Sigmoid colon (tissue), 7 donors: Measurements from ENCODE around the gene MRPL28. TPM values are rescaled to one million over a fixed set of nuclear protein-coding genes. Genes with fewer than 3 reads are reported as not detected.

Source experiments
- DNase-seq: peaks from one replicate; pipeline ENCODE4 v3.0.0-alpha.2; 2019
- H3K27ac ChIP-seq, 4 donors: fragments of 200-600 bp; sonication (generic); one replicate each; pipeline ENCODE4 v1.5.1; 2016 to 2019; ENCODE audit warnings: mild to moderate bottlenecking in 1 of 4
- H3K27me3 ChIP-seq, 3 donors: fragments of 200-600 bp; sonication (generic); one replicate each; pipeline ENCODE4 v1.5.1; 2019; ENCODE audit warnings: mild to moderate bottlenecking in 1 of 3
- H3K36me3 ChIP-seq, 4 donors: fragments of 200-600 bp; sonication (generic); one replicate each; pipeline ENCODE4 v1.5.1; 2016 to 2019
- H3K4me1 ChIP-seq, 4 donors: fragments of 200-600 bp; sonication (generic); one replicate each; pipeline ENCODE4 v1.5.1; 2017 to 2019
- H3K4me3 ChIP-seq, 4 donors: fragments of 200-600 bp; sonication (generic); one replicate each; pipeline ENCODE4 v1.5.1; 2017 to 2019; ENCODE audit warnings: mild to moderate bottlenecking in 2 of 4, moderate library complexity in 1 of 4
- H3K9me3 ChIP-seq, 4 donors: fragments of 200-600 bp in 3 of 4; sonication (generic) in 3 of 4; one replicate each; pipeline versions ENCODE4 v1.5.1 to v1.6.1; 2013 to 2019
- CTCF ChIP-seq, 4 experiments: fragments of 450-650 bp in 3 of 4; fragments of 200-600 bp in 1 of 4; IDR thresholded peaks; one replicate each; pipeline ENCODE4 v1.5.1; 2016 to 2019; ENCODE audit warnings: antibody characterized with exemption in 4 of 4, mild to moderate bottlenecking in 3 of 4, moderate library complexity in 2 of 4
- EP300 ChIP-seq, 4 donors: sonication (generic); formaldehyde crosslinking; IDR thresholded peaks; one replicate each; pipeline ENCODE4 v1.6.1; 2017; ENCODE audit warnings: antibody characterized with exemption in 4 of 4
- POLR2A ChIP-seq, 2 donors: fragments of 450-650 bp; IDR thresholded peaks; one replicate each; pipeline ENCODE4 v1.6.1; 2016; ENCODE audit warnings: antibody characterized with exemption in 2 of 2, mild to moderate bottlenecking in 2 of 2, moderate library complexity in 2 of 2
- POLR2AphosphoS5 ChIP-seq, 4 donors: sonication (generic); formaldehyde crosslinking; IDR thresholded peaks; one replicate each; pipeline ENCODE4 v1.6.1; 2017; ENCODE audit warnings: antibody characterized with exemption in 4 of 4
- WGBS, 2 donors: extraction: QIAGEN DNeasy Blood & Tissue Kit; methylation state at CpG; one replicate each; pipeline ENCODE4 v1.1.7; 2013; 5-methylcytosine and 5-hydroxymethylcytosine counted together
- intact Hi-C: fragments of 100-400 bp; cut with DNase I; formaldehyde crosslinking; loops from one replicate; pipeline ENCODE4 v1.15.1; 2023
- polyA plus RNA-seq, 3 donors: library from polyadenylated mRNA; stranded (reverse); fragments of 200-250 nt; gene quantifications; one replicate each; pipeline ENCODE4 v1.2.3, GENCODE V29; 2013
- total RNA-seq, 4 donors: library from RNA; depleted of rRNA; stranded (reverse); fragments of >200 nt; gene quantifications; one replicate each; pipeline ENCODE4 v1.1.0, GENCODE V29; 2016
- donor health status: healthy with polysubstance abuse.
- donor health status: Bipolar disorder and iron deficiency.
- donor health status: healthy.

MRPL28 gene
- total and polyA plus RNA-seq, 7 donors, result 49.6 to 95.9 (median 74.5) TPM

GRCh38 chr16:353404-354290 lies 16.7 kb downstream of the MRPL28 start:
- intact Hi-C loops, result loop anchor here (1.0 to 2.0 kb wide), 3 partner anchors 47 to 119 kb away; partner anchors contain the start of genes DECR2 and FAM234A
- no peaks in the 10 kb centered on the region for H3K9me3 ChIP-seq
- H3K27me3 ChIP-seq, result no peaks in the 10 kb centered on the region
- H3K4me1 ChIP-seq, result peaks cover 0 to 17% (median 13%) of the 10 kb centered on the region in 4 donors
- H3K4me3 ChIP-seq, result peak overlapping the region; percentile 21 to 86 (median 81)
- peaks cover 0 to 5% (median 0%) of the 10 kb centered on the region in 4 donors for H3K36me3 ChIP-seq
- TF ChIP-seq POLR2A (IDR thresholded peaks at IDR 0.05), result no peak
- TF ChIP-seq POLR2AphosphoS5 (IDR thresholded peaks at IDR 0.05), result no peak
- TF ChIP-seq EP300 (IDR thresholded peaks at IDR 0.05), result no peak
- no peak for TF ChIP-seq CTCF (IDR thresholded peaks at IDR 0.05)
- WGBS, 2 donors, result 57 to 72% methylated on average over 25 of the region's 25 CpGs
- DNase-seq, result peak; percentile 71
- peak overlapping the region; percentile 73 to 84 (median 79) for H3K27ac ChIP-seq

GRCh38 chr16:352547-353403 lies 17.6 kb downstream of the MRPL28 start, which contains the start of gene AXIN1:
AXIN1 (minus strand) TSS chr16:352723; CDS start chr16:347025, 5,698 bp downstream.
- DNase-seq, result peak; percentile 100
- Histone ChIP-seq H3K27ac (peak within 1 kb of the TSS; percentile 73 to 84 (median 79)), H3K27me3 (no peaks in the 10 kb centered on the region), H3K36me3 (peaks cover 0 to 5% (median 0%) of the 10 kb centered on the region in 4 donors), H3K9me3 (no peaks in the 10 kb centered on the region), H3K4me1 (peaks cover 0 to 17% (median 13%) of the 10 kb centered on the region in 4 donors), H3K4me3 (peak within 1 kb of the TSS; percentile 47 to 86 (median 81))
- TF ChIP-seq POLR2AphosphoS5 (IDR thresholded peaks at IDR 0.05), result peak in 3 of 4 donors; percentile 47 to 70 (median 64)
- TF ChIP-seq CTCF (IDR thresholded peaks at IDR 0.05), result peak in 1 of 4 experiments; percentile 64
- no peak for TF ChIP-seq EP300 (IDR thresholded peaks at IDR 0.05)
- TF ChIP-seq POLR2A (IDR thresholded peaks at IDR 0.05), result peak in 1 of 2 donors; percentile 65
- intact Hi-C loops, result loop anchor here (1.0 to 2.0 kb wide), 3 partner anchors 48 to 118 kb away; partner anchors contain the start of genes DECR2 and FAM234A
- 1 to 4% methylated on average over 113 of the region's 113 CpGs for WGBS, 2 donors

GRCh38 chr16:351804-352520 lies 18.4 kb downstream of the MRPL28 start:
- DNase-seq, result no peak
- TF ChIP-seq CTCF (IDR thresholded peaks at IDR 0.05) (no peak), POLR2AphosphoS5 (IDR thresholded peaks at IDR 0.05) (no peak), EP300 (IDR thresholded peaks at IDR 0.05) (no peak), POLR2A (IDR thresholded peaks at IDR 0.05) (no peak)
- H3K27me3 ChIP-seq, result no peaks in the 10 kb centered on the region
- H3K9me3 ChIP-seq, result no peaks in the 10 kb centered on the region
- peaks cover 0 to 17% (median 13%) of the 10 kb centered on the region in 4 donors for H3K4me1 ChIP-seq
- intact Hi-C loops, result loop anchor here (2.0 kb wide), 3 partner anchors 49 to 117 kb away; partner anchors contain the start of genes DECR2, FAM234A and RGS11
- H3K27ac ChIP-seq, result peak overlapping the region; percentile 70 to 83 (median 72)
- peak overlapping the region; percentile 47 to 86 (median 81) for H3K4me3 ChIP-seq
- peaks cover 0 to 5% (median under 1%) of the 10 kb centered on the region in 4 donors for H3K36me3 ChIP-seq
- WGBS, 2 donors, result 1% methylated on average over 95 of the region's 95 CpGs

GRCh38 chr16:350203-350602 lies 20.1 kb downstream of the MRPL28 start:
- DNase-seq, result no peak
- H3K4me1 ChIP-seq, result peaks cover 0 to 17% (median 13%) of the 10 kb centered on the region in 4 donors
- H3K4me3 ChIP-seq, result no peak overlapping the region
- 26 to 70% methylated on average over 8 of the region's 8 CpGs for WGBS, 2 donors
- H3K27ac ChIP-seq, result no peak overlapping the region
- intact Hi-C loops, result loop anchor here (2.0 kb wide), 1 partner anchor 75 kb away; the partner anchor contains the start of gene RGS11
- TF ChIP-seq EP300 (IDR thresholded peaks at IDR 0.05) (no peak), CTCF (IDR thresholded peaks at IDR 0.05) (no peak), POLR2A (IDR thresholded peaks at IDR 0.05) (no peak), POLR2AphosphoS5 (IDR thresholded peaks at IDR 0.05) (no peak)
- no peaks in the 10 kb centered on the region for H3K27me3 ChIP-seq
- peaks cover 0 to 21% (median 3%) of the 10 kb centered on the region in 4 donors for H3K36me3 ChIP-seq
- H3K9me3 ChIP-seq, result no peaks in the 10 kb centered on the region
